Kidney (tissue), 14 donors: ENCODE results near the gene TET3. TPM values are rescaled to one million over a fixed set of nuclear protein-coding genes. Genes with fewer than 3 reads are reported as not detected.
A peak's percentile ranks its signal among the peaks of the same experiment; 100 is the strongest.

Experiments used
- DNase-seq, 5 donors: peaks; one replicate each; pipeline ENCODE4 v3.0.0-alpha.2; 2013 to 2020
- FAIRE-seq: peaks from 2 replicates; lab custom pipeline; 2012; peaks lifted over from hg19 to GRCh38; lab: Jason Lieb, UNC
- H3K27ac ChIP-seq, 2 donors: one replicate each; pipeline ENCODE4 v1.7.0; 2013; ENCODE audit warnings: low read depth in 2 of 2, low read length in 2 of 2, inconsistent platforms in 1 of 2
- H3K27me3 ChIP-seq: one replicate; pipeline ENCODE4 v1.7.1; 2013; ENCODE audit warnings: low read length, inconsistent platforms; ENCODE audit not compliant: control insufficient read depth, insufficient read depth
- H3K36me3 ChIP-seq, 3 donors: one replicate each; pipeline versions ENCODE4 v1.7.0 to v1.7.1; 2013; ENCODE audit warnings: low read length in 3 of 3, control low read depth in 1 of 3, inconsistent platforms in 1 of 3; ENCODE audit not compliant: insufficient read depth in 3 of 3, control insufficient read depth in 2 of 3
- H3K4me1 ChIP-seq, 3 donors: one replicate each; pipeline versions ENCODE4 v1.7.0 to v1.7.1; 2013; ENCODE audit warnings: low read length in 3 of 3, inconsistent platforms in 1 of 3, low read depth in 1 of 3; ENCODE audit not compliant: control insufficient read depth in 2 of 3, insufficient read depth in 2 of 3
- H3K4me3 ChIP-seq, 3 donors: one replicate each; pipeline versions ENCODE4 v1.7.0 to v1.8.1; 2013; ENCODE audit warnings: low read length in 3 of 3, control low read depth in 1 of 3, inconsistent platforms in 1 of 3
- H3K9ac ChIP-seq, 3 donors: one replicate each; pipeline versions ENCODE4 v1.7.0 to v1.7.1; 2013; ENCODE audit warnings: low read length in 3 of 3, control low read depth in 1 of 3, inconsistent platforms in 1 of 3
- H3K9me3 ChIP-seq, 3 donors: one replicate each; pipeline versions ENCODE4 v1.7.0 to v1.7.1; 2013; ENCODE audit warnings: low read length in 3 of 3, control low read depth in 1 of 3, inconsistent platforms in 1 of 3; ENCODE audit not compliant: control insufficient read depth in 2 of 3, insufficient read depth in 1 of 3
- intact Hi-C: fragments of 100-400 bp; cut with DNase I; formaldehyde crosslinking; loops from one replicate; pipeline ENCODE4 v1.11.1; 2022
- polyA plus RNA-seq: library from polyadenylated mRNA; stranded (reverse); fragments of 350-450 nt; fragmentation: Illumina TruSeq; extraction: RNeasy Lipid Tissue Mini Kit (QIAGEN cat#74804); gene quantifications from one replicate; pipeline ENCODE4 v1.2.3, GENCODE V29; 2014; ENCODE audit warnings: low read depth, low replicate concordance; ENCODE audit not compliant: insufficient read depth
- total RNA-seq: library from RNA; stranded (reverse); fragmentation: NEBNext Ultra II Directional; extraction: Animal tissue kit (Norgen Biotek cat#: 25700); gene quantifications from one replicate; pipeline ENCODE4 v1.2.1, GENCODE V29; 2021
- TF ChIP-seq, protein P1 (sequence below): IDR thresholded peaks from 3 replicates; pipeline ENCODE4 v1.5.1; 2012; ENCODE audit warnings: mild to moderate bottlenecking, moderate library complexity, borderline replicate concordance; ENCODE audit not compliant: insufficient read depth; ENCODE audit errors: extremely low read depth
- donor health status: control.
- donor health status: control.
- donor health status: control.
- donor health status: control.
- donor health status: control.
- donor health status: DM: yes; HTN: yes; CAD: no.
- donor health status: Normal renal cell carcinoma (clear cell type).

Gene TET3
- total and polyA plus RNA-seq, 2 donors from 2014 or later, result 0.52 to 13.1 TPM

DNA sequence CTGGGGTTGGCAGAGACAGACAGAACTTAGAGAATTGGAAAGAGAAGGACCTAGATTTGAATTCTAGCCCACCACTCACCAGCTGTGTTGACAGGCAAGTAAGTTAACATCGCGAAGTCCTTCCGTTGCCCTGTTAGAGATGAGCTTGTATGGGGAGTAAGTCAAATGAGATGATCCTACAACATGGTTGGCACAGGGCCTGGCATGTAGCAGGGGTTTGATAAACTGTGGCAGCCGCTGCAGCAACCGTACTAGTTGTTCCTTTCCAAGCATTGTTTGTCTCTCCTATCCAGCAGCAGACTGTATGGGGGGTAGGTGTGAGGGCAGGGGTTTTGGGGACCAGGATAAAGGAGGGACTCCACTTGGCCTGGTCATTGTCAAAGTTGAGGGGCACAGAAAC lies 16.0 kb downstream of the TET3 start:
- Histone ChIP-seq H3K9me3 (no peaks in the 10 kb centered on the region), H3K27me3 (no peaks in the 10 kb centered on the region), H3K4me3 (peak overlapping the region in 1 of 3 donors; percentile 41), H3K9ac (no peak overlapping the region), H3K4me1 (peaks cover 3 to 17% (median 4%) of the 10 kb centered on the region in 3 donors), H3K27ac (no peak overlapping the region), H3K36me3 (no peaks in the 10 kb centered on the region)
- no peak for FAIRE-seq
- intact Hi-C loops, result no loop called here
- TF ChIP-seq, protein P1, sequence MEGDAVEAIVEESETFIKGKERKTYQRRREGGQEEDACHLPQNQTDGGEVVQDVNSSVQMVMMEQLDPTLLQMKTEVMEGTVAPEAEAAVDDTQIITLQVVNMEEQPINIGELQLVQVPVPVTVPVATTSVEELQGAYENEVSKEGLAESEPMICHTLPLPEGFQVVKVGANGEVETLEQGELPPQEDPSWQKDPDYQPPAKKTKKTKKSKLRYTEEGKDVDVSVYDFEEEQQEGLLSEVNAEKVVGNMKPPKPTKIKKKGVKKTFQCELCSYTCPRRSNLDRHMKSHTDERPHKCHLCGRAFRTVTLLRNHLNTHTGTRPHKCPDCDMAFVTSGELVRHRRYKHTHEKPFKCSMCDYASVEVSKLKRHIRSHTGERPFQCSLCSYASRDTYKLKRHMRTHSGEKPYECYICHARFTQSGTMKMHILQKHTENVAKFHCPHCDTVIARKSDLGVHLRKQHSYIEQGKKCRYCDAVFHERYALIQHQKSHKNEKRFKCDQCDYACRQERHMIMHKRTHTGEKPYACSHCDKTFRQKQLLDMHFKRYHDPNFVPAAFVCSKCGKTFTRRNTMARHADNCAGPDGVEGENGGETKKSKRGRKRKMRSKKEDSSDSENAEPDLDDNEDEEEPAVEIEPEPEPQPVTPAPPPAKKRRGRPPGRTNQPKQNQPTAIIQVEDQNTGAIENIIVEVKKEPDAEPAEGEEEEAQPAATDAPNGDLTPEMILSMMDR, result no peak
- no peak for DNase-seq

DNA sequence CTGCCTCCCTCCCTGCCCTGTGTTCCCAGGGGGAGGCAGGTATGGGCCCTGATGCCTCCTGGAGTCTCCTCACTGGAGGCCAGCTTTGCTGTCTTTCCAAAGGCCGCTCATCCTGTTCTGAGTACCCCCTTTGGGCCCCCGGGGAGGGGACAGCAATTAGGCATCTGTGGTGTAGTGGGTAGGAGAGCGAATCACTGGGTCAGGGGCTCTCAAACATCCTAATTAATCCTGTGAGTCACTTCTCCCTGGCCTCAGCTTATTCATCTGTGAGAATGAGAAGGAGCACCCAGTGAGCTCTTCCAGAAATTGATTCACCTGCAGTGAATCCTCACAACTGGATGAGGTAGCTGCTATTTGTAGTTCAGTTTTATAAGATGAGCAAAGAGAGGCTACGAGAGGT lies 16.4 kb downstream of the TET3 start:
- no peaks in the 10 kb centered on the region for H3K9me3 ChIP-seq
- H3K4me3 ChIP-seq, result no peak overlapping the region
- no peak overlapping the region for H3K27ac ChIP-seq
- H3K4me1 ChIP-seq, result peaks cover 3 to 18% (median 4%) of the 10 kb centered on the region in 3 donors
- intact Hi-C loops, result no loop called here
- no peaks in the 10 kb centered on the region for H3K27me3 ChIP-seq
- no peak for DNase-seq
- no peaks in the 10 kb centered on the region for H3K36me3 ChIP-seq
- no peak for FAIRE-seq
- H3K9ac ChIP-seq, result no peak overlapping the region
- TF ChIP-seq, protein P1, result no peak

DNA sequence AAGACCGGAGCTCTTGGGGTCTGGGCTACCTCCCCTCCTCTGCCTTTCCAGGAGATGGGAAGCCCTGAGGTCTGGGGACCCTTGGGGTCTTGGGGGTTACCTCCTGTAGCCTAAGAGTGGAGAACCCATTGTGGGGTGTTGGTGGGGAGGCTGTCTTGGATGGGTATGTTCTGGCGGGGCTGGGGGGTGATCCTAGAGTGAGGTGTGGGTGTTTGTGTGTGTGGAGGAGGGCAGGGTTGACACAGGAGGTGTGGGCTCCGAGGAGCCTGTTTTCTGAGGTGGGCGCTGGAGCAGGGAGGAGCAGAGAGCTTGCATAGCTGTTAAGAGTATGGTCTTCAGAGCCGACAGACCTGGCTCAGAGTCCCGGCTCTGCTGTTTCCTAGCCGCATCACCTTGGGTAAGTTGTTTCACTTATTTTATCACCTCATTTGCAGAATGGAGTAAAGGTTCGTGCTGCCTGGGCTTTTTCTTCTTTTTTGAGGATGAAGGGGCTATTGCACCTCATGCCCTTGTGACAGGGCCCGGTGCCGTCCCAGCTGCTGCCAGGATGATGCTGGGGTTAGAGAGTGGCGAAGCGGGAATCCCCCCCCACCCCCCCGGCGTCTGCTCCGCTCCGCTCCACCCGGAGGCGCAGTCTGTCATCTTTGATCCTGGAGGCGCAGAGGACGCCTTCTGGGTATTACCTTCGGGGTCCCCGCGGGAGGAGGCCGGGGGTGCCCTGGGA lies 17.2 kb downstream of the TET3 start:
- TF ChIP-seq, protein P1, result no peak
- no peak for FAIRE-seq
- H3K36me3 ChIP-seq, result no peaks in the 10 kb centered on the region
- H3K27me3 ChIP-seq, result no peaks in the 10 kb centered on the region
- peak overlapping the region in 2 of 3 donors; percentile 19 to 27 for H3K4me3 ChIP-seq
- DNase-seq, result peak in 1 of 5 donors; percentile 45
- H3K9me3 ChIP-seq, result no peaks in the 10 kb centered on the region
- H3K27ac ChIP-seq, result no peak overlapping the region
- intact Hi-C loops, result no loop called here
- peaks cover 3 to 21% (median 4%) of the 10 kb centered on the region in 3 donors for H3K4me1 ChIP-seq
- H3K9ac ChIP-seq, result no peak overlapping the region
